DMS79 (cell line): ENCODE data around the gene DESI1.
A peak's percentile ranks its signal among the peaks of the same experiment; 100 is the strongest.
"Not testable (repeated sequence)": the region's sequence is repeated elsewhere in the genome, so short reads cannot be mapped to it uniquely, and the experiment has no call there.

Source experiments
- DNase-seq: peaks from one replicate; lab custom pipeline; 2025; lab: John Stamatoyannopoulos, UW

The DESI1 gene

DNA sequence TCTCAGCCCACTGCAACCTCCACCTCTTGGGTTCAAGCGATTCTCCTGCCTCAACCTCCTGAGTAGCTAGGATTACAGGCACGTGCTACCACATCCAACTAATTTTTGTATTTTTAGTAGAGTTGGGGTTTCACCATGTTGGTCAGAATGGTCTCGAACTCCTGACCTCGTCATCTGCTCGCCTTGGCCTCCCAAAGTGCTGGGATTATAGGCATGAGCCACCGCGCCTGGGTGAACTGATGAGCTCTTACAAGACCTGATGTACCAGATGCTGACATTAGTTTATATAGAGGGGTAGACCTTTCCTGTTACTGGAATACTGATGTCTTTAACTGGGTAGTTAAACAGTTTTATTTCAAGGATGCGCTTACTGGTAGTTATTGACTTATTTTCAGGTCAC is 13.8 kb upstream of the DESI1 start:
- not testable (repeated sequence) for DNase-seq

- not testable (repeated sequence) for DNase-seq
These were observed 10.8 kb upstream of the DESI1 start for GRCh38 chr22:41631615-41632014.

DNA sequence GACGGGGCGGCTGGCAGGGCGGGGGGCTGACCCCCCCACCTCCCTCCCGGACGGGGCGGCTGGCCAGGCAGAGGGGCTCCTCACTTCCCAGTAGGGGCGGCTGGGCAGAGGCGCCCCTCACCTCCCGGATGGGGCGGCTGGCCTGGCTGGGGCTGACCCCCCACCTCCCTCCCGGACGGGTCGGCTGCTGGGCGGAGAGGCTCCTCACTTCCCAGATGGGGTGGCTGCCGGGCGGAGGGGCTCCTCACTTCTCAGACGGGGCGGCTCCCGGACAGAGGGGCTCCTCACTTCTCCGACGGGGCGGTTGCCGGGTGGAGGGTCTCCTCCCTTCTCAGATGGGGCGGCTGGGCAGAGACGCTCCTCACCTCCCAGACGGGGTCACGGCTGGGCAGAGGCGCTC is 10.3 kb upstream of the DESI1 start:
- DNase-seq: not testable (repeated sequence)

DNA sequence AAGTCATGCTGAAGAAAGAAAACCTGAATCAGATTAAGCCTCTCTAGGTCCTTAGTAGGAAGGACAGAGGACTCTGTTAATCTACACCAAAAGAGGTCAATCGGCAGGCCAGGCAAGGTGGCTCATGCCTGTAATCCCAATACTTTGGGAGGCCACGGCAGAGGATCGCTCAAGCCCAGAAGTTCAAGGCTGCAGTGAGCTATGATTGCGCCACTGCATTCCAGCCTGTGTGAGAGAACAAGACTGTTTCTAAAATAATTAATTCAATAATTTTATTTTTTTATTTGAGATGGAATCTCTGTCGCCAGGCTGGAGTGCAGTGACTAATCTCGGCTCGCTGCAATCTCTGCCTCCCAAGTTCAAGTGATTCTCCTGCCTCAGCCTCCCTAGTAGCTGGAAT is 4.7 kb upstream of the DESI1 start:
- no peak for DNase-seq

DNA sequence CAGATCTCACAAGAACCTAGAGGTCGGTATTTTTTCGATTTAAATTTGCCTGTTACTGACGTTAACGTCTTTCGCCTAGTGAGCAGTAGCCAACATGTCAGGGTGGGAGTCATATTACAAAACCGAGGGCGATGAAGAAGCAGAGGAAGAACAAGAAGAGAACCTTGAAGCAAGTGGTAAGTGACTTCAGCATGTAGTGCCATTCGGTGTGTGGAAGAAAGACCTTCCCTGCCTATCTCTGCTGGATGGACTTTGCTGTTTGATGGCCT is 1.0 kb upstream of the DESI1 start:
- no peak for DNase-seq

DNA sequence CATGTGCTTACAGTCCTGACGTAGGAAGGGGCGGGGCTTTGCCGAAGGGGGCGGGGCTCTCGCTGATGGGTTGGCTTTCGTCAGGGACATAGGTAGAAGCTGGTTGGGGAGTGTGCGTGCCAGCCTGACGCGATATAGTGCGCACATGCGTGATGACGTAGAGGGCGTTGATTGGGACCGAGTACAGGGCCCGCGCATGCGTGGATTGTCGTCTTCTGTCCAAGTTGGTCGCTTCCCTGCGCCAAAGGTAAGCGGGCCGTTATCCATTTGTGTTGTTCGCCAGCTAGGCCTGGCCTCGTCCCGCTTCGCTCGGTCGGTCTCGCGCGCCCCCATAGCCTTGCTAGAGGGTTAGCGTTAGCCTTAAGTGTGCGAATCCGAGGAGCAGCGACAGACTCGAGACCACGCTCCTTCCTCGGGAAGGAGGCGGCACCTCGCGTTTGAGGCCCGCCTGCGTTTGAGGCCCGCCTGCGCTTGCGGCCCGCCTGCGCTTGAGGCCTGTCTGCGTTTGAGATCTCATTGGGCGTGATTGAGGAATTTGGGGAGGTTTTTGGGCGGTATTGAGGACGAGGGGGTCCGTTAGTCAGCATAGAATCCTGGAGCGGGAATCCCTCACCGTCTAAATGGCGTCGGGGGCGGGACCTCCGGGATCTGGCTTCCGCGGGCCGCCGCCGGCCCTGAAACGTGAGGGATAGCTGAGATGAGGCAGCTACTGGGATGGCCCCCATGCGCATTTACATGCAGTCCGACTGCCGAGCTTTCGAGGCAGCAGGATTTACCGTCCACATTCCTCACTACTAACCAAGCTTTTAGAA is 462 bp upstream of the DESI1 start, which contains the start of gene XRCC6:
TSS of gene XRCC6 (plus strand) at position 197 of the 812 bp plus-strand sequence. CDS start 710 bp downstream, outside the sequence.
- DNase-seq: peak; percentile 86

GRCh38 chr22:41619979-41620588 is 759 bp downstream of the DESI1 start:
- DNase-seq: no peak

DNA sequence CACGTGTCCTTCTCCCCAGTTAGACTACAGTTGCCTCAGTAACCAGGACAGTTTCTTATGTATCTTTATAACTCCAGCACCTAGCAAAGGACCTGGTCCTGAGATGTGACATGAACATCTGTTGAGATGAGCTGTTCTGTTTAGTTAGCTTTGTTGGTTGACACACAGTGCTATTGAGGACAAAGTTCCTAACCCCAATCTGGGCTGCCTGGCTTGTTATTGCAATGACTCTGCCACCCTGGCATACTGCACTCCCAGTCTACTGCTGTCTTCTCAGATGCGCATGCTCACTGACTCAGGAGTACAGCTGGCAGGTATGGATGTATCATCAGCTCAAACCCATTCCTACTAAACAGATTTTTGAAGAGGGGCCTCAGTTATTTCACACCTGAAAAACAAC is 7.4 kb downstream of the DESI1 start:
- no peak for DNase-seq

DNA sequence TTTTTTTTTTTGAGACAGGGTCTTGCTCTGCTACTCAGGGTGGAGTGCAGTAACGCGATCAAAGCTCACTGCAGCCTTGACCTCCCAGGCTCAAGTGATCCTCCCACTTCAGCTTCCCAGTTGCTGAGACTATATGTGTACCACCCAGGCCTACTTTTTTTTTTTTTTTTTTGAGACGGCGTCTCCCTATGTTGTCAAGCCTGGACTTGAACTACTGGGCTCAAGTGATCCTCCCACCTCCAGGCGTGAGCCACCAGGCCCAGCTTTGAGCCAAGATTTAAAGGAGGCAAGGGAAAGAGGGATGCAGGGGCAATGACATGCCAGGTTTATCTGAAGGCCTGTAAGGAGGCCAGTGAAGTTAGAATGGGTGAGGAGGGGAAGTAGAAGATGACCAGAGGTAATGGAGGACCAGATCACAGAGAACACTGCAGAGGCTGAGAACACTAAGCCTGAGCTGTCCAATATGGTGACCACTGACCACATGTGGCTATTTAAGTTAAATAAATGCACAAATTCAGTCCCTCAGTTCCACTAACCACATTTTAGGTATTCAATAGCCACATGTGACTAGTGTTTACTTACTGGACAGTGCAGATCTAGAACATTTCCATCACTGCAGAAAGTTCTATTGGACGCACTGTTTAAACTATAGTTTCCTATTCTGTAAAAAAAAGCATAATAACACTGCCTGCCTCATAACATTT is 8.1 kb downstream of the DESI1 start:
- no peak for DNase-seq

GRCh38 chr22:41608386-41608785 is 12.5 kb downstream of the DESI1 start:
- DNase-seq: no peak

GRCh38 chr22:41603873-41604332 is 16.9 kb downstream of the DESI1 start:
- DNase-seq: no peak

DNA sequence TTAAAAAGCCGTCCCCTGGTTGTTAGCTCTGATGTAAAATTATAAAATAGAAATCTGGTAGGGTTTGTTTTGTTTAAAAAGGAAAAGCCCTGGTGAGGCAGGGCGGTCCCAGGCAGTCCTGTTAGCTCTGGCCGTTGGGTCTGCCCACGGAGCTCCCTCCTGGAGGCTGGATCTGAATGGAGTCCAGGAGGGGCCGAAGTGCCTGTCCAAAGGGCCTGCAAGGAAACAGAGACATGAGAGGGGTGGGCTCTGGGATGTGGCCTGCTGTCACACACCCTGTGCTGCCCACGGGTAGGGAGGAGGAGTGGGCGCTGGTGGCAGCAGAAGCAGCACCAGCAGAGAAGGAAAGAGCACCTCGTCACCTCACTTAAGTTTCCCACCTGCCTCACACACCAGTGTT is 19.9 kb downstream of the DESI1 start:
- no peak for DNase-seq

GRCh38 chr22:41598891-41599635 is 21.8 kb downstream of the DESI1 start:
- DNase-seq: no peak

DNA sequence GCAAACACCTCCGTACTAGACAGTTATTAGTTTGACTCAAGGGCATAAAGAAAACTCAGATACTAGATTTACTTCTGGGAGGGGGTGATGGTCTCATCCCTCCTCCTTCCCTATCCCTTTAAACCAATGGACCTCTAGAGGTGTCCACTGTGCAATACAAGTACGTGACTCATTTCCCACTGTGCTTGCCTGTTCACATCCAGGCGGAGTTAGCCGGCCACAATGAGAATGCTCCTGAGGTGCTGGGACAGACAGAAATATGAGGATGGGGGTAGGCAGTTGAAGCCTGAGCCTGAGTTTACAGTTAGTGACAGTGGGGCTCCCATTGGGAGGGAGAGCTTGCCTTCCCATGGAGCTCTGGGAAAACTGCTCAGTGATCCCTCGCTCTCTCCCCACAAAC is 22.8 kb downstream of the DESI1 start:
- DNase-seq: no peak

DNA sequence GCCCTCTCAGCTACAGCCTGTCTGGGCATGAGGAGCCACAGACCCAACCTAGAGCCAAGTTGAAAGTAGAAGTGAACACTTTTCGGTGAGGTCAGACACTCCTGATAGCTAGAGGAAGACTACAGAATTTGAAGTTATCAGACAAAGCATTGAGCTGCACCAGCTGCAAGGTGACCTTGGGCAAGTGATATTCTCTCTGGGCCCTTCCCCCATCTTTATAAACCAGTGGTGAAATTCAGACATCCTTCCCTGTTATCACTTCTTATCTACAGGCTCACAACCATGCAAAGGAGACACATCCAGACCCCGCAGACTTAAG is 23.2 kb downstream of the DESI1 start:
- no peak for DNase-seq

- no peak for DNase-seq
These were observed 23.8 kb downstream of the DESI1 start for GRCh38 chr22:41596776-41597634.

- no peak for DNase-seq
These were observed 25.1 kb downstream of the DESI1 start for GRCh38 chr22:41595703-41596102.

- not testable (repeated sequence) for DNase-seq
These were observed 27.4 kb downstream of the DESI1 start for GRCh38 chr22:41593336-41593960.

DNA sequence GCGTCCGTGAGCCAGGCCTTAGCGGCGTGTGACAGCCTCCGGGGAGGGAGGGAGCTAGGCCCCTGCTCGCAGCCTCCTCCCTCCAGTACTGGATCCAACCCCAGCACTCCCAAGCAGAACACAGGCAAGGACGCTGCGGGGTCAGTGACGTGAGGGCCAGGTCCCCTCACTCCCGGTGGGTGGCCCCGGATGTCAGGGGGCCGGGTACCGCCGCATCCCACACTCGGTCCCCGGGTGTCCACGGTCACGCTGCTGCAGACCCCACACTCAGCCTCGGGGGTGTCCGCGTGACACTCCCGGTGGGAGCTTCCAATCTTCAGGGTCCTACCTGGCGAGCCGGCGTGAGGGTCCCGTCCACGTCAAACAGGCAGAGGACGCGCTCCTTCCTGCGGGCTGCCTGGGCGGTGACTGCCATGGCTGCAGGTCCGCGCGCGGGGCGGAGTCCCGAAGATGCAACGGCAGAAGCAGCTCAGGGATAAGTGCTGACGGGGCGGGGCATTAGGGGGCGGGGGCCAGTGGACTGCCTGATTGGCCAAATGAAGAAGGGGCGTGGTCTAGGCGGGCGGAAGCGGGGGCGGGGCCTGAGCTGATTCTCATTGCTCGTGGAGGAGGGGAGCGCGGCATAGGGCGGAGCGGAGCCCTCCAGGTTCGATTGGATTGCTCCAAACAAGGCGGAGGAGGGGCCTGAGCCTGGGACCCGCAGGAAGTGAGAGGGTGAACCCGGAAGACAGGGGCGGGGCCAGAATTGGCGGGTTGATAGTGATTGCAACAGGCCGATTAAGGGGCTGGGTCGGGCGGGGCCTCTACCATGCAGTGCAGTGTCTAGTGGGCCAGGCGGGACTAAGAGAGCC is 31.2 kb downstream of the DESI1 start, which contains the start of gene PMM1:
TSS of gene PMM1 (minus strand) at position 450 of the 851 bp plus-strand sequence. CDS start at position 415, 35 bp downstream.
- DNase-seq: peak; percentile 94

GRCh38 chr22:41587347-41587723 is 33.5 kb downstream of the DESI1 start:
- no peak for DNase-seq
